HG03139 (cell line): ENCODE results near the gene RAB26.

Source experiments
- ATAC-seq: cut with Tn5 transposase; IDR thresholded peaks from one replicate; pipeline ENCODE4 v1.9.1; 2021; ENCODE audit not compliant: unreplicated experiment

The RAB26 gene

DNA sequence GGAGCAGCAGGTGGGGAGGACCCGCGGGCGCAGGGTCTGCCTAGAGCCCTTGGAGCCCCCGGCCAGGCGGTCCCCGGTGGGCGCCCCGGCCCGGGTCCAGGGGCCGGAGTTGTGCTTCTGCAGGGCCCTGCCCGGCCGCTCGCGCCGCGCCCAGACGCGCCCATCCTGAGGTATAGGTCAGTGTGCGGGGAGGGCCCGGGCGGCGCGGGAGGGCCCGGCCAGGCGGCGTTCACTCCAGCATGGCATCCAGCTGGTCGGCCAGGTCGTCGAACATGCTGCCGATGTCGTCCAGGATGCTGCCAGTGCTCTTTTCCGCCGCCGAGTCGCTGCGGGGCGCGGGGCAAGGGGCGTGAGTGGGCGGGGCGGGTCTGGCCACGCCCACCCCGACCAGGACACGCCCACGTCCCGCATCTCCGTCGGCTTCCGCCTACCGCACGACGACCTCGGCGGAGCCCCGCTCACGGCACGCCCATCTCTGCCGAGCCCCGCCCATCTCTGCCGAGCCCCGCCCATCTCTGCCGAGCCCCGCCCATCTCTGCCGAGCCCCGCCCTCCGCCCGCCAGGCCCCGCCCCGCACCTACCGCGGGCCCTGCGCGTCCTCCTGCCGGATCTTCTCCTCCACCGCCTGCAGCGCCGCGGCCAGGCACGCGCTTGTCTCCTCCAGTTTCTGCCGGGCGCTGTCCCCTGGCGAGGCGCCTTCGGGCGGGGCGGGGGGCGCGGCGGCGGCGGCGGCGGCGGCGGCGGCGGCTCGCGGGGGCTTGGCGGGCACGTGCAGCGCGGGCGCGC is 30.1 kb downstream of the RAB26 start:
- no peak for ATAC-seq

DNA sequence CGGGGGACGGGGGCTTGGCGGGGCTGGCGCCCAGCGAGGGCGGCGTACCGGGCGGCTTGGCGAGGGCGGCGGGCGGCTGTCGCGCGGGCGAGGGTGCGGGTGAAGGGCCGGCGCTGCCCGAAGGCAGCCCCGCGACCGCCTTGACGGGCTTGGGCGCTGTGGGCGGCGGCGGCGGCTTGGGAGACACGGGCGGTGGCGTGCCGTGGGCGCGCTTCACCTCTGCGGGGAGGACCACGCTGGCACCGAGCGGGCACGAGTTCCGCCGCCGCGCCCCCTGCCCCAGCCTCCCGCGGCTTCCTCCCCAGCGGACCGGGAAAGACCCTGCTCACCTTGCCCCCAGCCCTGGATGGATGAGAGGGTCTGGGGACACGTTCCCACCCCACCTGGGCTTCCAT is 30.7 kb downstream of the RAB26 start:
- ATAC-seq: no peak

DNA sequence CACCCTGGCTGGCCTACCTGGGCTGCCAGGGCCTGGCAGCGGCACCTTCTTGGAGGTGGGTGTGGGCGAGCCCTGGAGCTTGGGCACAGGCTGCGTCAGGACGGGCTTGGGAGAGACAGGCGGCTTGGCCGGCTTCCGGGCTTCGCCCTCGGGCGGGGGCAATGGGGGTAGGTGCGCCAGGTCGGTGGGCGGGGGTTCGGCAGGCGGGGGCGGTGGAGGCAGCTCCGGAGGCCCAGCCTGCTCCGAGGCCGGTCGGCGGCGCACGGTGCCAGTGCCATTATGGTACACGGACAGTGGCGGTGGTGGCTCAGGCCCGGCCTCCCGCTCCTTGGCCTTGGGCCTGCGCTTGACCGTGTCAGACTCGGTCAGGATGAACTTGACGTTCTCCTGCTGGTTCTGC is 31.2 kb downstream of the RAB26 start:
- no peak for ATAC-seq

DNA sequence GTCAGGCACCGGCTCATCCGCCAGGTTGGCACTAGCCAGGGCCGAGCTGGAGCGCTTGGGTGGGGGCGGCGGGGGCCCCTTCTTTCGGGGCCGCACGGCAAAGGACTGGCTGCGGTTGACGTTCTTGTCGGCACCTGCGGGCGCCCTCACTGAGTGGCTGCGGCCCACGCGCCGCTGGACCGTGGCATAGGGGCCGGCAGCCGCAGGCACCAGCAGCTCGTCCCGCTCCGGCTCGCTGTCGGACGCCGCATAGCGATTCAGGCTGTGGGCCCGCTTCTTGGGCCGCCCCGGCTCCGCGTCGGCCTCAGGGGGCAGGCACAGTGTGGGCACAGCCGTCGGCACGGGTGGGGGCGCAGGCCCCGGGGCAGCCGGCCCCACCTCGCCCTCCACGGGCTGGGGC is 32.0 kb downstream of the RAB26 start:
- ATAC-seq: no peak

DNA sequence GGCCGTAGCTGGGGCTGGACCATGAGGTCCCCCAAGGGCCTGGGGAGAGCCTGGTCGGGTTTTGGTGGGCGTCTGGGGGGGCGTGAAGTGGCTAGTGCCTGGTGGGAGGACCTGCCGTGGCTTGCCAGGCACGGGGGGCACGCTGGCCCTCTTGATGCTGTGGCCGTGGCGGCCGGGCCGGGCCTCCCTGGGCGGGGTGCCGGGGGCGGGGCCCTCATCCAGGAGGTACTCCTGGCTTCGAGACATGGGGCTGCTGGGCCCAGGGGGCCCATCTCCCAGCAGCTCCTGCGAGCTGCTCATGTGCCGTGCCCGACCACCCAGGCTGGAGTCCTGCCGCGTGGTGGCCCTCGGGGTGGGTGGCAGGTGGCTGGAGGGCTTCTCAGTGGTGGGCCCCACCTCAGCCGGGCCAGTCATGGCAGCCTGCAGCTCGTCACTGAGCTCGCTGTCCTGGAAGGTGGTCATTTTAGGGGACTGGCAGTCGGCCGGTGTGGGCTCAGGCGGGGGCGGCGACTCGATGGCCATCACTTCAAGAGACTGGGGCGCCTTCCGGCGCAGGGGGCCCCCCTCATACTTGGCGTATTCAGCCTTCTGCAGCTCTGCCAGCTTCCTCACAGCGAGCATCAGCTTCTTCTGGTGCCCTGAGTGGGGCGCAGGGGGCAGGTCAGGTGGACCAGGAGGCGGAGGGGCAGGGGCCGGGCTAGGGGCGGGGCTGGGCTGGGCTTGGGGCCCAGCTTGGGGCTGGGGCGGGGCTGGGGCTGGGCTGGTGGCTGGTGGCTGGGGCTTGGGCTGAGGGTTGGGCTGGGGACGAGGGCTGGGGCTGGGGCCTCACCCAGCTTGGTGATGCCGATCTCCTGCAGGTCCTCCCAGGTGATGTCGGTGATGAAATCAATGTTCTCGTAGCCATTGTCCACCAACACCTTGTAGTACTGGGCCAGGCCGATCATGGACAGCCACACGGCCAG is 32.8 kb downstream of the RAB26 start:
- no peak for ATAC-seq

DNA sequence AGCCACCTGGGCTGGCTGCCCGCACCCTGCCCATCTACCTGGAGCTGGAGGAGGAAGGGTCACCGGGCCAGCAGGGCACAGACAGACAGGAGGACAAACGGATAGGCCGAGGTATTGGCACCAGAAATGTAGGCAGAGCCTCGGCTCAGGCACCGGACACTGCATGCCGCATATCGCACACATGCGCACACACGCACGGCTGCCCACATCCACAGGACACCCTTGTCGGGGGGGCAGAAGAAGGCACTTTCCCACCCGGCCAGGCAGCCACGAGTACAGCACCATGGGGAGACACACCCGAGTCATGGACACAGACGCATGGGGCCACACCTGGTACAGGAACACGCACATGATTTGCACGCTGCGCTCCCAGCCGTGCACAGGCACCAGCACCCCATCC is 33.5 kb downstream of the RAB26 start:
- no peak for ATAC-seq

DNA sequence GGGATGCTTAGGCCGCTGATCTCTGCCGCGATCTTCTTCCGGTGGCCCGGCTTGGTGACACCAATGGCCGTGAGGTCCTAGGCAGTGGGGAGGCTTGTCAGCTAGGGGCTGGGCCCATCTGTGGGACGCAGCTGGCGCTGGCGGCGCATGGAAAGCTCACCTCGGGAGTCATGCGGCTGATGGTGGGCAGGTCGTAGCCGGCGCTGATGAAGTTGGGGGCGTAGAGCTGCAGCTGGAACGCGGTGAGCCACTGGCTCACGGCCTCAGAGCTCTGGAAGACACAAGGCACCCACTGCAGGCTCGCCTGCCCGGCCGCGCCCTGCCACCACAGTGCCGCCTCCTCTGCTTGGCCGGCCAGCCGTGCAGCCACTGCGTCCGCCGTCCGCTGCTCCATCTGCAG is 35.2 kb downstream of the RAB26 start:
- no peak for ATAC-seq

DNA sequence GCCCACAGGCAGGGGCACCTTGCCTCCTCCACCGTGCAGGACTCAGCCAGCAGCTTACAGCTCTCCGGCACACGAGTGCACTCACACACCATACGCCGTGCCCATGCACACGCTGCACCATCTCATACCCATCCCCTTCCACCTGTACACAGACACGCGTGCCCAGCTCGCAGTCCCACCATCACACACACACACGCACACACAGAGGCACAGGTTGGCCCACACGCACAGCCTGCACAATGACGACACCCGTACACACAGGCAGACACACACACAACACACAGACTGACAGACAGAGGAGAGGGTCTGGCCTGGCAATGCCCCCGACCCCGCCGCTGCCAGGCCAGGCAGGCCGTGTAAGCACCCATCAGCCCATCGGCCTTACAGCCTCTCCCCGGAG is 35.9 kb downstream of the RAB26 start:
- no peak for ATAC-seq

DNA sequence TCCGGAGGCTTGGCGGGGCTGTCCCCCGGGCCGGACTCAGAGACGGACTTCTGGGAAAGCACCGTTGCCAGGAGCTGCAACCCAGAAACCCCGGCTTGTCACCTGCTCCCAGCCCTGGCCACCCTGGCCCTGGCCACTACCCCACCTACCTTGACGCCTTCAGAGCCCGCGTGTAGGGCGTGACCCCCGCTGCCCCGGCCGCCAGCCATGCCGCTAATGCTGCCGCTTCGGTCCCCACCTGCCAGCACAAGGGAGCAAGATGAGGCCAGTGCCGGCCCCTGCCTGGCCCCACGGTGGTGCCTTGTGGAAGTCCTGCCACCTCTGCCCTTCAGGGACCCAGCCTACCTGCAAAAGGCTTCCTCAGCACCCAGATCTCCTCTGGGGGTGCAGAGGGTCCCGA is 36.5 kb downstream of the RAB26 start:
- no peak for ATAC-seq

DNA sequence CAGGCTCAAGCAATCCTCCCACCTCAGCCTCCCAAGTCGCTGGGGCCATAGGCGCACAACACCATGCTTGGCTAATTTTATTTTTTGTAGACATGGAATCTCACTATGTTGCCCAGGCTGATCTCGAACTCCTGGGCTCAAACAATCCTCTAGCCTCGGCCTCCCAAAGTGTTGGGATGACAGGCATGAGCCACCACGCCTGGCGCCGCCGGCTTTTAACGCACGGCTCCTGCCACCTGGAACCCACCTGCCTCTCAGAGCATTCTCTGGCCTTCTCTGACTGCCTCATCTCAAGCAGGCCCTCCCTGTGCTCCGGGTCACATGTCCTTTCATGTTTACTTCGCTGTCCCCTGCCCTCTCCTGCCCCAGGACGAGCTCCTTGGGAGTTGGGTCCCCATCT is 37.6 kb downstream of the RAB26 start:
- no peak for ATAC-seq

DNA sequence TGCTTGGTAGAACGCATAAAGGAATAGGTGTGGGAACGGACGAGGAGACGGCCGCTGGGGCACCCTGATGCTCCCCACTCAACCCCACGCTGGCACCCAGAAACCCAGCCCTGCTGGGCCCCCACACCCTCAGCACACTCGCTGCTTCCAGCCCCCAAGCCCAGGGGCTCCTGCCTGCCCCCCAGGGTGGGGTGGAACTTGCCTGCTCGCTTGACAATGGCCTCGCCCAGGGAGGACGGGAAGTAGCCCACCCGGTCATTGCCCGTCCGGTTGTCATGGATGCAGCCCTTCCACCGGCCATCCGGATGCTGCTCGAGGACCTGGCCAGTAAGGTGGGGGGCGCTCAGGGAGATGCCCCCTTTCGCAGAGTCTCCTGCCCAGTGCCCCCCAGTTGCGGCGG is 38.1 kb downstream of the RAB26 start:
- no peak for ATAC-seq

DNA sequence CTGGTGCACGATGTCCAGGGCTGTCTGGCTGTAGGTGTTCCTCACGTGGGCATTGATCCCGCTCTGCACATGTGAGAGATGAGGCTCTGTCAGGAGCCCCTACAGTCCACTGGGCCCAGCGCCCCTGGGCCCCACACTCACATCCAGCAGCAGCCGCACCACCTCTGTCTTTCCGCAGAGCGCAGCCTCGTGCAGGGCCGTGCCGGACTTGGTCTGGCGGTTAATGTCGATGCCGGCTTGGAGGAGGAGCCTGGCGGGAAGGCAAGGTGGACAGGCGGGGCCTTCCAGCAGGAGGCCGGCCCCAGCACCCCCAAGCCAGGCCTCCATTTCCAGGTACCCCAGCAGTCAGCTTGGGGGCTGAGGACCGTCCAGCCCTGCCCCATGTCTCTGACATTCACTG is 38.8 kb downstream of the RAB26 start:
- ATAC-seq: no peak

DNA sequence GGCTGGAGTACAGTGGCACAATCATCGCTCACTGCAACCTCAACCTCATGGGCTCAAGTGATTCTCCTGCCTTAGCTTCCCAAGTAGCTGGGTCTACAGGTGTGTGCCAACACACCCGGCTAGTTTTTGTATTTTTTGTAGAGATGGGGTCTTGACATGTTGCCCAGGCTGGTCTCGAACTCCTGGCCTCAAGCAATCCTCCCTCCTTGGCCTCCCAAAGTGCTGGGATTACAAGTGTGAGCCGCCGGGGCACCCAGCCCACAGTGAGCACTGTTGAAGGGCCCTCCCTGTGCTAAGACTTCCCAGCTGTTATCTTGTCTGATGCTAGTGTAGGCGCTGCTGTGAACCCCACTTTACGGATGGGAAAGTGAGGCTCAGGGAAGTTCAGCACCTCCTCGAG is 40.0 kb downstream of the RAB26 start:
- ATAC-seq: no peak

DNA sequence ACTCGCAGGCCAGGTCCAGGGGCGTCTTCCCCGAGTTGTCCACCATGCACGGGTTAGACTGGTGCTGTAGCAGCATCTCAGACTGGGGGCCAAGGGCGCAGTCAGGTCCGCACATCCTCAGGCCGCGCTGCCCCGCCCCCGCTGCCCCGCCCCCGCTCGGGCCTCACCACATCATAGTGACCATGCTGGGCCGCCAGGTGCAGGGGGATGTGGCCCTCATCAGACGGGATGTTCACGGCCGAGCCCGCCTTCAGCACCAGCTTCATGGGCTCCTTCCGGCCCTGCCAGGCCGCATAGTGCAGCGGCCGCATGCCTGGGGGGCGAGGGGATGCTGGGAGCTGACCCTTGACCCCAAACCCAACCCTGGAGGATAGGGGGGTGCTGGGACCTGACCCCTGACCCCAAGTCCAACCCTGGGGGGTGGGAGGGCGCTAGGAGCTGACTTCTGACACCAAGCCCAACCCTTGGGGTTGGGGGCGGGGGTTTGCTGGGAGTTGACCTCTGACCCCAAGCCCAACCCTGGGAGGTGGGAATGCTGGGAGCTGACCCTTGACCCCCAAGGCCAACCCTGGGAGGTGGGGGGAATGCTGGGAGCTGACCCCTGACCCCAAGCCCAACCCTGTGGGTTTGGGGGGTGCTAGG is 40.9 kb downstream of the RAB26 start:
- ATAC-seq: no peak

DNA sequence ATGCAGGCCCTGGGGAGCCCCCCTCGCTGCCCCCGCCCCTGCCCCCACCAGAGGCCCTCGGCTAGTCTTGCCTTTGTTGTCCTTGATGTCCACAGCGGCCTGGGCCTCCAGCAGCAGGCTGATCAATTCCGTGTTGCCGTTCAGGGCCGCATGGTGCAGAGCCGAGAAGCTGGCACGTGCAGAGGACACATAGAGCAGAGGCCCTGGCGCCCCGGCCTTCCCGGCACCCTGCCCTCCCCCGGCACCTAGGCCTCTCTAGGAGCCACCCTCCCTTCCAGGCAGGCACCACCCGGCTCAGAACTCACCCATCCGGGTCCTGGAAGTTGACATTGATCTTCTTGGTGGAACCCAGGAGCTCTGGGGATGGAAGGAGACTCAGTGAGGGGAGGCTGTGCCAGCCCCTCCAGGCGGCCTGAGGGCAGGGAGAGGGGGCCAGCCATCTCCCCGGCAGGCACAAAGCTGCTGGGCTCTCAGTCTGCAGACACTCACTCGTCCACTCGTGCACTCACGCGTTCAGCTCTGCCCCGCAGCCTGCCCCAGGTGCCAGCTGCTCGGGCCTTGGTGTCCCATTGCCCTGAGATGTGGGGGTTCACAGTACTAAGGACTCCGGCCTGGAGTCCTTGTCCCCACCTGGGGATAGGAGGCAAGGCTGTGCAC is 41.7 kb downstream of the RAB26 start:
- ATAC-seq: no peak

DNA sequence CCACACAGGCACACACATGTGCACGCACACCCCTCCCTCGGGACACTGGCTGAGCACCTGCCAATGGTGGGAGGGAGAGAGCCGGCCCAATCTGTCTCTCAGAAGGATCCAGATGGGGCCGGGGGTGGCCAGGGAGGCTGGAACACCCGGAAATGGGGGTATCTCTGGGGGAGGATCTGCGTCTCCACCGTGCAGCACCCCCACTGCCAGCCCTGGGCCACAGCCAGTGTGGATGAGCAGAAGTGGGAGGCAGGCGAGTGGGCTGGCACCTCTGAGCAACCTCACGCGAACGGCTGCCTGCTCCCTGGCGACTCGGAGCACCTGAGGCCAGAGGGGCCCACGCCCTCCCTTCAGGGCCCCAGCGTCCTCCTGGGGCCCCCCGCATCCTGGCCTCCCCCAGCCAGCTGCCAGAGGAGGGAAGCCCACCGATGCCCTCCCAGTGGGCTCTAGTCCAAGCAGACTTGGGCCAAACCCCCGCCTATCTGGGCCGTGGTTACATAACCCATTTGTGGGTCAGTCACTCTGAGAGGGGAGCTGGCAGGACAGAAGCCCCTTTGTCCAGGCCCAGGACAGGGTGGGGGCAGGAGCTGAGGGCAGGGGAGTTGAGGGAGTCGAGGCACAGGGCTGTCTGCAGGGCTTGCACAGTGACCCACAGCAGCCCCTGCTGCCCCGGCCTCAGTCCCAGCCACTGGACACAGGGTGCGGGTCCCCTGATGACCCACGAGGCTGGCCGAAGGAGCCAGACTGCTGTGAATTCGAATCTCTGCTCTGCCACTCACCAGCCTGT is 42.4 kb downstream of the RAB26 start:
- ATAC-seq: no peak

DNA sequence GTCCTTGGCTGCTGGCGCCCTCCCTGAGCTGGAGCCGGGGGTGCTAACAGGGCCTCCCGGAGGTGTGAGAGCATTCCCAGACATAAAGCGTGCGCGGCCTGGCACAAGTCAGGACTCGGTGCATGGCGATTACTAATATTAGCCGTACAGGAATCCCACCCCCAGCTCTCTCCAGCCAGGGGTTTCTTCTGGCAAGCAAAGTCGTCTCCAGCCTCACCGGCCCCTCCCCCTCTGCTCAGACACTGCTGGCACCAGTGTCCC is 43.0 kb downstream of the RAB26 start:
- no peak for ATAC-seq

DNA sequence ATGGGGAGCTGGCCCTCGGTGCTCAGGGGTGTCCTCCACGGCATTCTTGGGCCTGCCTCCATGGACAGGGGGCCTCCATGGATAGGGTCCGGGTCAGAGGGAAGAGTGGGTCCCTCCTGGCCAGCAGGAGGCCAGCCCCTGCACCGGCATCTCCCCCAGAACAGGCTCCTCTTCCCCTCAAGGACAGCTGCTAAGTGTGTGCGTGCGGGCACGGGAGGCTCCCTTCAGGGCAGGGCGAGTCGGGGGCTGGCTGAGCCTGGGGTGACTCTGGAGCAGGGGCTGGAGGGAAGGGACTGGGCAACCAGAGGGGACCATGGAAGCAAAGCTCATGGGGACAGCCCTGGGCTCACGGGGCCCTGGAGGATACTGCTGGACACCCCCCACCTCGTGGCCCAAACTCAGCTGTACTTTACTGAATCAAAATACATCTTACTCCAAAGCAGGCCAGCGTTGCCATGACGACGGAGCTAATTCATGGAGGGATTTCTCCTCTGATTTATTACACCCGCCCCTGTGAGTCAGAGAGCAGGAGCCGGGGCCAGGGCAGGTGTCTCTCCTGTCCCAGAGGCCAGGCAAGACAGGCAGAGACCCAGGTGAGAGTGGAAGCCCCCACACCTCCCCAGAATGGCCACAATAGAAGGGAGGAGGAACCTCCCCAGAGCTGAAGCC is 45.9 kb downstream of the RAB26 start:
- ATAC-seq: no peak

DNA sequence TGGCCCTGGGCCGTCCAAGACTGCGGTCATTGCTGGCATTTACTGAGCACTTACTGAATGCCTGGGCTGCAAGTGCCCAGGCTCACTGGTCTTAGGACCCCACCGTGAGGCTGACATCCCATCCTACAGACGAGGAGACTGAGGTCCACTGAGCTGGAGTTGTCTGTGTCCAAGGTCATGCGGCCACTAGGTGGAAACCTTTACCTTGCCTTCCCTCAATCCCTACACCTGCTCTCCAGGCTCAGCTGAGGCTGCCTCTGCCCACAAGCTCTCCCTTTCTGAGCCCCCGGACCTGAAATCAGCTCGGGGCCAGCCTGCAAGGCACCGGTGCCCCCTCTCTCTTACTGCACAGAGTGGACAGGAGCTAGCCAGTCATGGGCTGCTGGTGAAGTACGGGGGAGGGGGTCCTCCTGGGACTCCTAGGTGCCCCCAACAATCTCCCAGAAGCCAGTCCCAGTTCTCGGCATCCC is 46.5 kb downstream of the RAB26 start:
- ATAC-seq: no peak
